ENCODE measurements around the gene EVI2A. TPM values are rescaled to one million over a fixed set of nuclear protein-coding genes. Genes with fewer than 3 reads are reported as not detected.
"Not testable (repeated sequence)": the region's sequence is repeated elsewhere in the genome, so short reads cannot be mapped to it uniquely, and the experiment has no call there.

EVI2A gene
- total RNA-seq, 2 donors from 2014 or later = 2.1 to 9.0 TPM

DNA sequence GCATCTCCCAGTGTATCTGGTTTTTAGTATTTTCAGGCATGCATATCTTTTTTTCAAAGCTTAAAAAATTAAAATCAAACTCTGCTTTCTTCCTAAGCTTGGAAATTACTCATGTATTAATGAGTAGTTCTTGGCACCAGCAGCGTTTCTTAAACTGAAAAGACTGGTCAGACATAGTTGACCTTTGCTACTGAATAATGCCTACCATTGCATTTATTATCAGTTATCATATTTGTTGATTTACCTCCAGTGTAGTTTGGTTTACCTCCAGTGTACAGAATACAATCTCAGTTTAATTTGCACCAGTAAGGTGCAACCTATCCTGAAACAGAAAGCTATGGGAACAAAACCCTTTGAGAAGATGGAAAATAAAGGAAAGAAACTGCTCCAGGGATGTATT, 34.5 kb upstream of the EVI2A start:
- Histone ChIP-seq H3K27me3 (no peaks in the 10 kb centered on the region), H3K36me3 (peaks cover 39% of the 10 kb centered on the region), H3K4me1 (no peaks in the 10 kb centered on the region), H3K4me3 (no peak overlapping the region), H3K9me3 (no peaks in the 10 kb centered on the region), H3K27ac (no peak overlapping the region)
- TF ChIP-seq, protein P1, sequence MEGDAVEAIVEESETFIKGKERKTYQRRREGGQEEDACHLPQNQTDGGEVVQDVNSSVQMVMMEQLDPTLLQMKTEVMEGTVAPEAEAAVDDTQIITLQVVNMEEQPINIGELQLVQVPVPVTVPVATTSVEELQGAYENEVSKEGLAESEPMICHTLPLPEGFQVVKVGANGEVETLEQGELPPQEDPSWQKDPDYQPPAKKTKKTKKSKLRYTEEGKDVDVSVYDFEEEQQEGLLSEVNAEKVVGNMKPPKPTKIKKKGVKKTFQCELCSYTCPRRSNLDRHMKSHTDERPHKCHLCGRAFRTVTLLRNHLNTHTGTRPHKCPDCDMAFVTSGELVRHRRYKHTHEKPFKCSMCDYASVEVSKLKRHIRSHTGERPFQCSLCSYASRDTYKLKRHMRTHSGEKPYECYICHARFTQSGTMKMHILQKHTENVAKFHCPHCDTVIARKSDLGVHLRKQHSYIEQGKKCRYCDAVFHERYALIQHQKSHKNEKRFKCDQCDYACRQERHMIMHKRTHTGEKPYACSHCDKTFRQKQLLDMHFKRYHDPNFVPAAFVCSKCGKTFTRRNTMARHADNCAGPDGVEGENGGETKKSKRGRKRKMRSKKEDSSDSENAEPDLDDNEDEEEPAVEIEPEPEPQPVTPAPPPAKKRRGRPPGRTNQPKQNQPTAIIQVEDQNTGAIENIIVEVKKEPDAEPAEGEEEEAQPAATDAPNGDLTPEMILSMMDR (IDR thresholded peaks at IDR 0.05) = no peak
- no peak for DNase-seq (ENCODE audit: low spot score)

DNA sequence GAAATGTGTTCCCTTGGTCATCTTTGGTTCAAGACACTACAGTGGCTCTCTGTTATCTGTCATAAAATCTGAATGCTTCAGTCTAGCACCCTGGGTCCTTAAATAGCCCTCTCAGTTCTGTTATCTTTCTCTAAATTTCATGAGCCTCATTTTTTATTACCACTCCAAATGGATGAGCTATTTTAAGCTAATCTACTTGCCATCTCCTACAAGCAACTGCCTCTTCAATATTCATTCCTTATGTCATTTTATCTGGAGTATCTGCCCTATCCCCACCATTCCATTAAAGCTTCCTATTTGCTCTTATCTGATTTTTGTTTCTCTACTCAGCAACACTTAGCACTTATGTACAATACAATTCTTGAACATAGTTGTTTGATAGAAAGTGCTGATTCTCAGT, 28.0 kb upstream of the EVI2A start:
- Histone ChIP-seq H3K9me3 (no peaks in the 10 kb centered on the region), H3K4me1 (no peaks in the 10 kb centered on the region), H3K27me3 (no peaks in the 10 kb centered on the region), H3K36me3 (peaks cover 50% of the 10 kb centered on the region), H3K4me3 (no peak overlapping the region), H3K27ac (no peak overlapping the region)
- DNase-seq (ENCODE audit: low spot score) = no peak
- TF ChIP-seq, protein P1 (IDR thresholded peaks at IDR 0.05) = no peak

DNA sequence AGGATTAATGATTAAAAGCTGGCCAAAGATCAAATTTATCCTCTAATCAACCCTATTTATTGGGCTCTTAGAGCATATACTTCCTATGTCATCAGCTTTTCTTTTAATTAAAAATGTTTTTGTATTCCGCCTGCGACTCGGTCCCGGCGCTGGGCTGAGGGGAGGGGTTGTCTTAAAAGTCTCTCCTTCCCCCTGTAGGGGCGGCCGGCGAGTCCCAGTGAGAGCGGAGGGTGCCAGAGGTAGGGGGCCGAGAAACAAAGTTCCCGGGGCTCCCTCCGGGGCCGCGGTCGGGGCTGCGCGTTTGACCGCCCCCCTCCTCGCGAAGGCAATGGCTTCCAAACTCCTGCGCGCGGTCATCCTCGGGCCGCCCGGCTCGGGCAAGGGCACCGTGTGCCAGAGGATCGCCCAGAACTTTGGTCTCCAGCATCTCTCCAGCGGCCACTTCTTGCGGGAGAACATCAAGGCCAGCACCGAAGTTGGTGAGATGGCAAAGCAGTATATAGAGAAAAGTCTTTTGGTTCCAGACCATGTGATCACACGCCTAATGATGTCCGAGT, 23.8 kb upstream of the EVI2A start:
- H3K4me1 ChIP-seq; DNase-seq (ENCODE audit: low spot score); H3K27me3 ChIP-seq; H3K27ac ChIP-seq; H3K9me3 ChIP-seq; H3K4me3 ChIP-seq: not testable (repeated sequence)
- H3K36me3 ChIP-seq = peaks cover 35% of the 10 kb centered on the region

DNA sequence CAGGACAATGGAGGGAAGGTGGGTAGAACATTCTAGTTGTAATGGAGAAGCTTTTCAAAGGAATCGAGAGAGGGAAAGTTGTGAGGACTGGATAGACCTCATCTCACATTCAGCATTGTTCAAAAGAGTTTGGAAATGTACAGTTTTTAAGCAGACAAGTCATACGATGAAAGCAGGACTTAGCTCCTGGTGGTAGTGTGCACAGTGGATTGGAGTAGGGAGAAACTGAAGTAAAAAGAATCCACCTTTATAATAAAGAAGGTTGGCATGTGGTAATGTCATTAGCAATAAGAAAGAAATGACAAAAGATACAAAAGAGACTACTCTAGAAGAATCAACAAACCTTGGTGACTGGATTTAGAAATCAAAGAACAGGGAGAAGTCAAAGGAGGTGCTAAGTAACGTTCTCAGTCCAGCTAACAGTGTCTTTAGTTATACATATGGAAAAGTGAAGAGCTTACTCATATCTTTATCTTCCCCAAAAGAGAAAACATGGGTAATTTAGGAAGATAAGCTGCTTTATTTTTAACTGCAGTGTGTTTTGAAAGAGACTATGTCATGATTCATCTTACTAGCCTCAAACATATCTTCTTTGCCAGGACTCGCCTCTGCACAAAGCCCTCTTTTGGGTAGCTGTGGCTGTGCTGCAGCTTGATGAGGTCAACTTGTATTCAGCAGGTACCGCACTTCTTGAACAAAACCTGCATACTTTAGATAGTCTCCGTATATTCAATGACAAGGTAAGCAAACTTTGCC, 18.7 kb upstream of the EVI2A start:
- Histone ChIP-seq H3K27ac (peak overlapping the region in 1 of 2 donors; percentile 17), H3K4me3 (no peak overlapping the region), H3K27me3 (no peaks in the 10 kb centered on the region), H3K36me3 (peaks cover 41% of the 10 kb centered on the region), H3K9me3 (no peaks in the 10 kb centered on the region), H3K4me1 (peaks cover 0 to 13% of the 10 kb centered on the region in 2 donors)
- DNase-seq (ENCODE audit: low spot score) = no peak
- TF ChIP-seq, protein P1 (IDR thresholded peaks at IDR 0.05) = no peak

DNA sequence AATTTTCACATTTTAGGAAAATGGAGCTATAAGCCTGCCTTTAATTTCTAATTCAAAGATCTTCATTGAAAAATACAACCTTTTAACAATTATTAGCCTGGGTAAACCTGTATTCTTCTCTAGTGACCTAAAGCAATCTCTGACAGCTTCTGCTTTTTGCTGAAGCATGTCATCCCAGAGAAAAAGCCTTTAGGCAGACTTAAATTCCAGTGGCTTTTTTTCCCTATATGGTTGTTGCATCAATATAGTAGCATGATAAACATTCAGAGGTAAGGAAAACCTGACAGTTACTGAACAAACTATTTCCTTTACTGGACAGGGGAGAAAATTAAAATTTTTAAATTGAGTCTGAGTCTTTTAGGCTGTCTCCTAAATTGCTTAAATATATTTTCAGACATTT, 7.8 kb upstream of the EVI2A start:
- no peaks in the 10 kb centered on the region for H3K27me3 ChIP-seq
- DNase-seq (ENCODE audit: low spot score) = no peak
- H3K4me1 ChIP-seq = no peaks in the 10 kb centered on the region
- TF ChIP-seq, protein P1 (IDR thresholded peaks at IDR 0.05) = no peak
- H3K4me3 ChIP-seq = no peak overlapping the region
- no peak overlapping the region for H3K27ac ChIP-seq
- H3K9me3 ChIP-seq = no peaks in the 10 kb centered on the region
- H3K36me3 ChIP-seq = peaks cover 25% of the 10 kb centered on the region

DNA sequence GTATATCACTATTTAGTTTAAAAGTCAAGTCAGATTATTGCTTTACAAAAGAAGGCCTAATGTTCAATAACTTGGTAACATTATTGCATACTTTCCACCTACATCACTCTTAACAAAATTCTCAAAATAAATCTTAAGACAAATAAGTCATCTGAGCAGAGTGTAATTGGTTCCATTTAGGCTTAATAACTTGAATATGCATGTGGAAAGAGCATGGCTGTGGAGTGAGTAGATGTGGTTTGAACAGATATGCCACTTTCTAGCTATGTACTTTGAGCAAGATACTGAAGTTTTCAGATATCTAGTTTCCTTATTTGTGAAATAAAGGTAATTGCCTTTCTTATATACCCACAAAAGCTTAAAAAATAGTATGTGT, 6.7 kb upstream of the EVI2A start:
- H3K27me3 ChIP-seq = no peaks in the 10 kb centered on the region
- no peak for DNase-seq (ENCODE audit: low spot score)
- TF ChIP-seq, protein P1 (IDR thresholded peaks at IDR 0.05) = no peak
- no peak overlapping the region for H3K27ac ChIP-seq
- no peaks in the 10 kb centered on the region for H3K9me3 ChIP-seq
- no peak overlapping the region for H3K4me3 ChIP-seq
- H3K36me3 ChIP-seq = peaks cover 25% of the 10 kb centered on the region
- no peaks in the 10 kb centered on the region for H3K4me1 ChIP-seq

Data from right atrium auricular region (tissue), 2 donors.